ENCODE data around the gene CD36.

CD36 gene

DNA sequence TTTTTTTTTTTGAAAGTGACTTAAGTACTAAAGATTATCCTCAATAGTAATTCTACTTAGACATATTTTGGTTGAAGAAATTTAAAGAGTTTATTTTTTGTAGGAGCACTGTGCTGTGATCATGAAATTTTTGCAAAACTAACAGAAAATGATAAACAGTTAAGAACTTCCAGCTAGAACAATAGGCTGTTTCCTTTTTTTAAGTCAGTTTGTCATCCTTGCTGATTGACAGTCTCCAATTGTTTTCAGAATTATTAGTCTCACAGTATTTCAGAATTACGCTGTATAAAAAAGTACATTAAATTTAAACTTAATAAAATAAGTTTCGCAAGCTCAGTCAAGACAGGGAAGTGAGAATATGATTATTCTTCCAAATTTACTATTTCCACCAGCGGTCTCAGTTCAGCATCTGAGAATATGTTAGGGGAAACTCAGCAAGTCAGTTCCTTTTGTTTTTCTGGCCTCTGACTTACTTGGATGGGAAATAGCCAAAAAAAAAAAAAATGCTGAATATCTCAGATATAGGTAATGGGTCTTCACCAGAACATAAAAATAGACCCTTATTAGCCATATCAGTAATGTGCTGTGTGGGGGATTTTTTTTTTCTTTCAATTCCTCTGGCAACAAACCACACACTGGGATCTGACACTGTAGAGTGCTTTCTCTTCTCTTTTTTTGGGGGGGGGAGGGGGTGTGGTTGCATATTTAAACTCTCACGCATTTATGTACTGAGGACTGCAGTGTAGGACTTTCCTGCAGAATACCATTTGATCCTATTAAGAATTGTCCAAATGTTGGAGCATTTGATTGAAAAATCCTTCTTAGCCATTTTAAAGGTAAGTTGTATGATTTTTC lies at the start of gene CD36:
CD36 (plus strand) TSS at position 732 of the 855 bp plus-strand sequence. CDS start 8,099 bp downstream, outside the sequence.
- Histone ChIP-seq H3K27ac (ENCODE audit: low read length) (no peak within 1 kb of the TSS), H3K4me1 (ENCODE audit: control insufficient read depth in 1 of 2, insufficient read depth in 2 of 2, low read length in 2 of 2) (peaks cover 8 to 10% of the 10 kb centered on the region in 2 donors), H3K27me3 (ENCODE audit: low read depth, low read length) (no peaks in the 10 kb centered on the region), H3K9me3 (ENCODE audit: control insufficient read depth in 1 of 2, low read length in 2 of 2) (no peaks in the 10 kb centered on the region), H3K36me3 (ENCODE audit: control insufficient read depth in 1 of 2, insufficient read depth in 2 of 2, low read length in 2 of 2) (no peaks in the 10 kb centered on the region), H3K4me3 (ENCODE audit: low read depth in 1 of 2, low read length in 2 of 2) (peak within 1 kb of the TSS in 1 of 2 donors; percentile 30)

DNA sequence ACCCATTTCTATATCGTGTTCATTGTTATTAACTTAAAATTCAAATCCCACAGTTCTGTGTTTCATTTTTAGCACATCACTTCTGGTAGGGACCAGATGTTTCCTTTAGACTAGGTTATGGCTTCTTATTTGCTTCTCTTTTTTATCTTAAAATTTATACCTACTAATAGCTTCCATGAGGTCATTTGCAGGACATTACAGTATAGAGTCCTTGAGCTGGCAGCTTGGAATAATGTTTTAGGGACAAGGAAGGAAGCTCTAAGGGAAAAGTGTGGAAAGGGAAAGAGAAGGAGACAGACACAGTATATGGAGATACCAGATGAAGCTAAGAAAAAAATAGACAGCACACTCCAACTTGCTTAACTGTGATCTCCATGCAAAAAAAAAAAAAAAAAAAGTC lies 48.8 kb upstream of the CD36 start:
- H3K27me3 ChIP-seq (ENCODE audit: low read depth, low read length) = no peaks in the 10 kb centered on the region
- H3K4me3 ChIP-seq (ENCODE audit: low read depth in 1 of 2, low read length in 2 of 2) = no peak overlapping the region
- H3K4me1 ChIP-seq (ENCODE audit: control insufficient read depth in 1 of 2, insufficient read depth in 2 of 2, low read length in 2 of 2) = peaks cover 0 to 3% of the 10 kb centered on the region in 2 donors
- no peaks in the 10 kb centered on the region for H3K36me3 ChIP-seq (ENCODE audit: control insufficient read depth in 1 of 2, insufficient read depth in 2 of 2, low read length in 2 of 2)
- no peak overlapping the region for H3K27ac ChIP-seq (ENCODE audit: low read length)
- H3K9me3 ChIP-seq (ENCODE audit: control insufficient read depth in 1 of 2, low read length in 2 of 2) = peaks cover 0 to 2% of the 10 kb centered on the region in 2 donors

DNA sequence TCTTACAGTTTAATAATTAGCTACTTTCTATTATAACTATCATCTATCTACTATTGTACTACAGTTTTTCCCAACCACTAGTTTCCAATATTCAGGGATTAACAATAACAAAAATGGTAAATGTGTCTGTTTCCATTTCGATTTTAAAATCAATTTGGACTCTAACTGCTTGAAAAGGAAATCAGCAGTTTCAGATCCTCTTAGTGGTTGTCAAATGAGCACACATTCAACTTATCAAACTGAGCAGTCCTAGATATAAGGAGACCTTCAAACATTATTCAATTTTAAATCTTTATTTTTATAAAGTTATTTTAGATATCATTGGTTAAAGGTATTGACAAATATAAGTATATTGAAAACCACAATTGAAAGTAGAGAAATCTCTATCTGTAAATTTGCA lies 46.8 kb upstream of the CD36 start:
- H3K9me3 ChIP-seq (ENCODE audit: control insufficient read depth in 1 of 2, low read length in 2 of 2) = peaks cover 0 to 2% of the 10 kb centered on the region in 2 donors
- H3K27ac ChIP-seq (ENCODE audit: low read length) = no peak overlapping the region
- H3K36me3 ChIP-seq (ENCODE audit: control insufficient read depth in 1 of 2, insufficient read depth in 2 of 2, low read length in 2 of 2) = no peaks in the 10 kb centered on the region
- H3K4me3 ChIP-seq (ENCODE audit: low read depth in 1 of 2, low read length in 2 of 2) = no peak overlapping the region
- no peaks in the 10 kb centered on the region for H3K27me3 ChIP-seq (ENCODE audit: low read depth, low read length)
- peaks cover 0 to 3% of the 10 kb centered on the region in 2 donors for H3K4me1 ChIP-seq (ENCODE audit: control insufficient read depth in 1 of 2, insufficient read depth in 2 of 2, low read length in 2 of 2)

GRCh38 chr7:80593869-80594586 lies 44.4 kb upstream of the CD36 start:
- Histone ChIP-seq H3K4me3 (ENCODE audit: low read depth in 1 of 2, low read length in 2 of 2) (no peak overlapping the region), H3K36me3 (ENCODE audit: control insufficient read depth in 1 of 2, insufficient read depth in 2 of 2, low read length in 2 of 2) (no peaks in the 10 kb centered on the region), H3K27ac (ENCODE audit: low read length) (no peak overlapping the region), H3K4me1 (ENCODE audit: control insufficient read depth in 1 of 2, insufficient read depth in 2 of 2, low read length in 2 of 2) (peaks cover 0 to 23% of the 10 kb centered on the region in 2 donors), H3K27me3 (ENCODE audit: low read depth, low read length) (no peaks in the 10 kb centered on the region), H3K9me3 (ENCODE audit: control insufficient read depth in 1 of 2, low read length in 2 of 2) (peaks cover 0 to 2% of the 10 kb centered on the region in 2 donors)

DNA sequence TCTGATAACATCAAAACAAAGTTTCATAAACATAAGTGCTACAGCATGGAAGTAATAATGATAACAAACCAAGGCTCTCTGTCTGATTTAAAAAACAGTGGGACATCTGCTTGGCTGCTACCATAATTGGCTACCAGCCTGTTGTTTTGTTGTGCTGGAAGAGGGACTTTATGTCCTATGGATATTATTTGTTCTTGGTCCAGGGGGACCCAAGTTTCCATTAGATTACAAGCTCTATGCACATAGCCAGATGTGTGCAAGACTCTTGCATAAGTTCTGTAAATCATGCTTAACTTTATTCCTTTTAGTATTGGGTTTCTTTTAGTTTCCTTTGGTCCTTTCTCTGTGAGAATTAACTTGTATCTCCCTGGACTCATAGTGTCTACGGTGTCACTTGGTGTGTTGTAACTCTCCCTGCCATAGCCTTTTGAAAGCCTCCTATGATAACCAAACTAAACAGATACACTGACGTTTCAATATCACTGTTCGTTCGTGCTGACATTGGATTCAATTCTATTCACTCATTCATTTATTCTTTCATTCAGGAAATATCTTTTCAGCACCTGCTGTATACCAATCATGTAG lies 41.4 kb upstream of the CD36 start:
- H3K36me3 ChIP-seq (ENCODE audit: control insufficient read depth in 1 of 2, insufficient read depth in 2 of 2, low read length in 2 of 2) = no peaks in the 10 kb centered on the region
- H3K27ac ChIP-seq (ENCODE audit: low read length) = no peak overlapping the region
- H3K4me3 ChIP-seq (ENCODE audit: low read depth in 1 of 2, low read length in 2 of 2) = no peak overlapping the region
- H3K9me3 ChIP-seq (ENCODE audit: control insufficient read depth in 1 of 2, low read length in 2 of 2) = peaks cover 0 to 2% of the 10 kb centered on the region in 2 donors
- H3K27me3 ChIP-seq (ENCODE audit: low read depth, low read length) = no peaks in the 10 kb centered on the region
- H3K4me1 ChIP-seq (ENCODE audit: control insufficient read depth in 1 of 2, insufficient read depth in 2 of 2, low read length in 2 of 2) = peaks cover 0 to 36% of the 10 kb centered on the region in 2 donors

DNA sequence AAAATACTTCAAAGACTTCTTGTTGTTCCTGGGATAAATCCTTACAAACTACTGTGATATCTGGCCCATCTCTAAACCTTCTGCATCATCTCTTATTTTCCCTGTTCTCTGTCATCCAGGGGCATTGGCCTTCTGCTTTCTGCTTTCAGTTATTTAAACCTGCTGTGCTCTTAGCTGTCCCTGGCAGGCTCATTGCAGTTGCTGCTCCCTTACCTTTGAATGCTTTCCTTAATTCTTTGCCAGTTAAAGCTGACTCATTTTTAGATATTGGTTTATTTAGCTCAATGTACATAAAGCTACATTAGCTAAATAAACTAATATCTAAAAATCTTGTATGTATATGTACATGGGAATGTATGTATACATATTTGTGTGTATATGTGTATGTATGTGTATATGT lies 40.6 kb upstream of the CD36 start:
- H3K4me1 ChIP-seq (ENCODE audit: control insufficient read depth in 1 of 2, insufficient read depth in 2 of 2, low read length in 2 of 2) = peaks cover 0 to 36% of the 10 kb centered on the region in 2 donors
- no peak overlapping the region for H3K4me3 ChIP-seq (ENCODE audit: low read depth in 1 of 2, low read length in 2 of 2)
- H3K27me3 ChIP-seq (ENCODE audit: low read depth, low read length) = no peaks in the 10 kb centered on the region
- H3K27ac ChIP-seq (ENCODE audit: low read length) = no peak overlapping the region
- H3K9me3 ChIP-seq (ENCODE audit: control insufficient read depth in 1 of 2, low read length in 2 of 2) = no peaks in the 10 kb centered on the region
- no peaks in the 10 kb centered on the region for H3K36me3 ChIP-seq (ENCODE audit: control insufficient read depth in 1 of 2, insufficient read depth in 2 of 2, low read length in 2 of 2)

DNA sequence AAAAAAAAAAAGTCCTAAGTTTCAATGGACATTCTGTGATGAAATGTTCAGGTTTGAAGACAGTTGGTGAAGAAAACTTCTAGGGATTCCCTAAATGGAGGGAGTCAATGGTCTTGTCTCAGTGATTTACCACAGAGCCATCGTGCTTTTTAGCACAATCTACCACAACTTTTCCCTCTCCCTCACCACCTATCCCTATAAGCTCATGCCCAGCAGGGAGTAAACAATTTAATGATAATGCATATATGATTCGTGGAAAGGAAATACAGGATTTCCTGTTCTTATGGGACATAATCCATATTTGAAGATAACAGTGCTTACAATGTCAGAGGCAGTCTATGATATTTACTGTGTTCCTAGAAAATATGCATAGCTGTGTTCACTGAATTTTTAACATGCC lies 38.4 kb upstream of the CD36 start:
- no peaks in the 10 kb centered on the region for H3K27me3 ChIP-seq (ENCODE audit: low read depth, low read length)
- H3K27ac ChIP-seq (ENCODE audit: low read length) = no peak overlapping the region
- H3K36me3 ChIP-seq (ENCODE audit: control insufficient read depth in 1 of 2, insufficient read depth in 2 of 2, low read length in 2 of 2) = no peaks in the 10 kb centered on the region
- H3K4me3 ChIP-seq (ENCODE audit: low read depth in 1 of 2, low read length in 2 of 2) = no peak overlapping the region
- no peaks in the 10 kb centered on the region for H3K9me3 ChIP-seq (ENCODE audit: control insufficient read depth in 1 of 2, low read length in 2 of 2)
- peaks cover 0 to 33% of the 10 kb centered on the region in 2 donors for H3K4me1 ChIP-seq (ENCODE audit: control insufficient read depth in 1 of 2, insufficient read depth in 2 of 2, low read length in 2 of 2)

DNA sequence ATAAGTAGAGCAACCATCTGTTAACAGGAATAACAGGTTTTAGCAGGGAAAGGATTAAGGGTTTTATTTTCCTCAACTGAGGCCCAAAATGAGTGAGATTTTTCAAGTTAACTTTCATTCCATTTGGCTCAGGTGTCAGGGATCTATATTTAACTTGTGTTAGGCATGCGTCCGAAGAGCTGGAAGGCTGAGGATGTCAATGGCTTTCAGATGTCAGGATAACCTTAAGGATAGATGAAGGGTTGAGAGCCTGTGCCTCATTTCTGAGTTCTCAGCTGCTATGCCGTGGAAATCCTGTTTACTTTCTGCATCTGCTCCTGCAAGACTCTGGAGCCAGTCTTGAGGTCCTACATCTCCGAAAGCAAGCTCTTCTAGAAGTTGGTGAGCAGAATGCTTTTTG lies 36.4 kb upstream of the CD36 start:
- no peaks in the 10 kb centered on the region for H3K27me3 ChIP-seq (ENCODE audit: low read depth, low read length)
- H3K27ac ChIP-seq (ENCODE audit: low read length) = no peak overlapping the region
- no peaks in the 10 kb centered on the region for H3K9me3 ChIP-seq (ENCODE audit: control insufficient read depth in 1 of 2, low read length in 2 of 2)
- no peak overlapping the region for H3K4me3 ChIP-seq (ENCODE audit: low read depth in 1 of 2, low read length in 2 of 2)
- peaks cover 0 to 33% of the 10 kb centered on the region in 2 donors for H3K4me1 ChIP-seq (ENCODE audit: control insufficient read depth in 1 of 2, insufficient read depth in 2 of 2, low read length in 2 of 2)
- no peaks in the 10 kb centered on the region for H3K36me3 ChIP-seq (ENCODE audit: control insufficient read depth in 1 of 2, insufficient read depth in 2 of 2, low read length in 2 of 2)

DNA sequence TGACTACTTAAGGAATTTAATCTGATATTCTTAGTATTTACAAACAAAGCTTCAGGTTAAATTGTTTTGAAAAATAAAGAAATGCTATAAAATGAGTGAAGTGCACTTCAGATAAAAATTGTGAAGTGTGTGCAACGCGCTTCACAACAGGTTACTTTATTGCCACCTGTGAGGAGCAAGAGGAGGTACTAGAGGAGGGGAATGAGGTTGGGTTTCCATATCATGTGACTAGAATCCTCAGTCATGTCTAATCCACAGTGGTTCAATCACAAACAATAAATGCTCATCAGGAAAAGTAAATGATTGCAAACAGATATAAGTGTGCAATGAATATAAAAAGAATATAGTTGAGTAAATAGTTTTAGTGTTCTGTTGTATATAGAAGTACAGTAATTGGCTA lies 34.5 kb upstream of the CD36 start:
- H3K27ac ChIP-seq (ENCODE audit: low read length) = no peak overlapping the region

DNA sequence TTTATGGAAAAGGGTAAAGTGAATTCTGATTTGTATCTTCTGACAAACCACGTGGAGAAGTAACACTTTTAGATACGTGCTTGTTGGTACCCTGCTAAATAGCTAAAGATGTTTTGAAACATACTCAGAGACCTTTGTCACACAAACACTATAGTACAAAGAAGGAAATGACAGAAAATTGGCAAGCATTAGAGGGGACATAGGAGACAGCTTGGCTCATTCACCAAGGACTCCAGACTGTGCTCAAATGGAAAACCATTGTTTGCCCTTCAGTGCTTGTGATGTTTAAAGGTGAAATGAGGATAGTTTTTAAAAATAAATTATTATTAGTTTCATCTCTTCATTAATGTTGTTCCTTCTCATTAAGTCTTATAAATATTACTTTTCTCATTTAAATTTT lies 34.0 kb upstream of the CD36 start:
- H3K36me3 ChIP-seq (ENCODE audit: control insufficient read depth in 1 of 2, insufficient read depth in 2 of 2, low read length in 2 of 2) = no peaks in the 10 kb centered on the region

More for the DNA sequence above, 34.5 kb upstream of the CD36 start:
- H3K4me1 ChIP-seq (ENCODE audit: control insufficient read depth in 1 of 2, insufficient read depth in 2 of 2, low read length in 2 of 2) = peaks cover 0 to 18% of the 10 kb centered on the region in 2 donors
- no peaks in the 10 kb centered on the region for H3K36me3 ChIP-seq (ENCODE audit: control insufficient read depth in 1 of 2, insufficient read depth in 2 of 2, low read length in 2 of 2)
- no peak overlapping the region for H3K4me3 ChIP-seq (ENCODE audit: low read depth in 1 of 2, low read length in 2 of 2)
- no peaks in the 10 kb centered on the region for H3K9me3 ChIP-seq (ENCODE audit: control insufficient read depth in 1 of 2, low read length in 2 of 2)
- H3K27me3 ChIP-seq (ENCODE audit: low read depth, low read length) = no peaks in the 10 kb centered on the region

DNA sequence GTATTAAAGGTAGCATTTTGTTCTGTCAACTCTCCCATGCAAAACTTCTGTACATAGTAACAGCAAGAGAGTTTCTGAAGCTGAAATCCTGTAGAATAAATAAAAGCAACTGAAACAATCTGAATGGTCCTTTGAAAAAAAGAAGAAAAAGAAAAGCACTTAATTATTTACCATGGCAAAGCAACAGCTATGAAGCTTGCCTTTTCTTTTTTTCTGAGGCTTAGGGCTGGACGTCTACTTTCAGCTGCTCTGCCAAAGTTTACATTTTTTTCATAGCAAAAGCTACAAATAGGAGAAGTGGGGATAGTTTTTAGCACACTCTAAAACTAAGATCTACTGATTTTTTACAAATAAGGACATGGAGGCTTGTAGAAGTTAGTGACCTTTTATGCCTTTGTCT lies 31.3 kb upstream of the CD36 start:
- Histone ChIP-seq H3K36me3 (ENCODE audit: control insufficient read depth in 1 of 2, insufficient read depth in 2 of 2, low read length in 2 of 2) (no peaks in the 10 kb centered on the region), H3K27ac (ENCODE audit: low read length) (no peak overlapping the region), H3K27me3 (ENCODE audit: low read depth, low read length) (no peaks in the 10 kb centered on the region), H3K4me3 (ENCODE audit: low read depth in 1 of 2, low read length in 2 of 2) (no peak overlapping the region), H3K4me1 (ENCODE audit: control insufficient read depth in 1 of 2, insufficient read depth in 2 of 2, low read length in 2 of 2) (peaks cover 0 to 12% of the 10 kb centered on the region in 2 donors), H3K9me3 (ENCODE audit: control insufficient read depth in 1 of 2, low read length in 2 of 2) (no peaks in the 10 kb centered on the region)

More for the DNA sequence above, 34.0 kb upstream of the CD36 start:
- Histone ChIP-seq H3K27me3 (ENCODE audit: low read depth, low read length) (no peaks in the 10 kb centered on the region), H3K27ac (ENCODE audit: low read length) (no peak overlapping the region), H3K4me3 (ENCODE audit: low read depth in 1 of 2, low read length in 2 of 2) (no peak overlapping the region), H3K9me3 (ENCODE audit: control insufficient read depth in 1 of 2, low read length in 2 of 2) (no peaks in the 10 kb centered on the region), H3K4me1 (ENCODE audit: control insufficient read depth in 1 of 2, insufficient read depth in 2 of 2, low read length in 2 of 2) (peaks cover 0 to 13% of the 10 kb centered on the region in 2 donors)

Data from muscle layer of duodenum (tissue), 2 donors.